Mesendoderm (in vitro differentiated cells): ENCODE results near the gene GET4.

ENCODE experiments used
- DNase-seq: peaks from one replicate; pipeline ENCODE4 v3.0.0; 2013
- H2AK5ac ChIP-seq: 2 replicates; pipeline ENCODE4 v1.6.1; 2013; ENCODE audit warnings: low read length, inconsistent platforms
- H2BK120ac ChIP-seq: 2 replicates; pipeline ENCODE4 v1.6.1; 2013; ENCODE audit warnings: low read depth, mild to moderate bottlenecking, low read length, moderate library complexity, mixed read lengths
- H2BK15ac ChIP-seq: replicated peaks from 2 replicates; pipeline ENCODE4 v1.6.1; 2013; ENCODE audit warnings: low read depth, mild to moderate bottlenecking, moderate library complexity
- H2BK5ac ChIP-seq: 2 replicates; pipeline ENCODE4 v1.6.1; 2013; ENCODE audit warnings: low read length, inconsistent platforms
- H3K18ac ChIP-seq: 2 replicates; pipeline ENCODE4 v1.6.1; 2013; ENCODE audit warnings: mild to moderate bottlenecking, low read length, mixed read lengths
- H3K23ac ChIP-seq: one replicate; pipeline ENCODE4 v1.6.1; 2013; ENCODE audit warnings: low read length
- H3K27ac ChIP-seq: 2 replicates; pipeline ENCODE4 v1.5.1; 2013; ENCODE audit warnings: low read depth, mild to moderate bottlenecking, inconsistent platforms, low read length, moderate library complexity
- H3K27me3 ChIP-seq: 2 replicates; pipeline ENCODE4 v1.6.1; 2013; ENCODE audit warnings: low read length, control low read depth, mild to moderate bottlenecking, inconsistent platforms; ENCODE audit not compliant: insufficient read depth, poor library complexity
- H3K36me3 ChIP-seq: 2 replicates; pipeline ENCODE4 v1.6.1; 2013; ENCODE audit warnings: low read length, inconsistent platforms; ENCODE audit not compliant: control insufficient read depth, insufficient read depth
- H3K4ac ChIP-seq: one replicate; pipeline ENCODE4 v1.6.1; 2013; ENCODE audit warnings: low read depth, mild to moderate bottlenecking, low read length, moderate library complexity
- H3K4me1 ChIP-seq: 2 replicates; pipeline ENCODE4 v1.6.1; 2013; ENCODE audit warnings: low read depth, low read length, inconsistent platforms; ENCODE audit not compliant: control insufficient read depth
- H3K4me2 ChIP-seq: 2 replicates; pipeline ENCODE4 v1.6.1; 2013; ENCODE audit warnings: low read length
- H3K4me3 ChIP-seq: 2 replicates; pipeline ENCODE4 v1.5.1; 2013; ENCODE audit warnings: mild to moderate bottlenecking, low read length
- H3K56ac ChIP-seq: one replicate; pipeline ENCODE4 v1.6.1; 2013; ENCODE audit warnings: low read length
- H3K79me1 ChIP-seq: 2 replicates; pipeline ENCODE4 v1.6.1; 2013; ENCODE audit warnings: low read length, inconsistent platforms
- H3K79me2 ChIP-seq: 2 replicates; pipeline ENCODE4 v1.6.1; 2013; ENCODE audit warnings: mild to moderate bottlenecking, low read length; ENCODE audit not compliant: control insufficient read depth, insufficient read depth
- H3K9ac ChIP-seq: 2 replicates; pipeline ENCODE4 v1.6.1; 2013; ENCODE audit warnings: low read length, inconsistent platforms
- H4K5ac ChIP-seq: one replicate; pipeline ENCODE4 v1.6.1; 2013; ENCODE audit warnings: low read length
- H4K8ac ChIP-seq: one replicate; pipeline ENCODE4 v1.6.1; 2013; ENCODE audit warnings: low read depth, mild to moderate bottlenecking, control low read depth, low read length, moderate library complexity
- WGBS: extraction: QIAGEN DNeasy Blood & Tissue Kit; methylation state at CpG from one replicate; pipeline ENCODE4 v1.1.7; 2013; ENCODE audit warnings: low lambda C conversion rate, missing lambda C conversion rate; ENCODE audit not compliant: insufficient coverage; ENCODE audit errors: extremely low coverage; 5-methylcytosine and 5-hydroxymethylcytosine counted together

Gene GET4

DNA sequence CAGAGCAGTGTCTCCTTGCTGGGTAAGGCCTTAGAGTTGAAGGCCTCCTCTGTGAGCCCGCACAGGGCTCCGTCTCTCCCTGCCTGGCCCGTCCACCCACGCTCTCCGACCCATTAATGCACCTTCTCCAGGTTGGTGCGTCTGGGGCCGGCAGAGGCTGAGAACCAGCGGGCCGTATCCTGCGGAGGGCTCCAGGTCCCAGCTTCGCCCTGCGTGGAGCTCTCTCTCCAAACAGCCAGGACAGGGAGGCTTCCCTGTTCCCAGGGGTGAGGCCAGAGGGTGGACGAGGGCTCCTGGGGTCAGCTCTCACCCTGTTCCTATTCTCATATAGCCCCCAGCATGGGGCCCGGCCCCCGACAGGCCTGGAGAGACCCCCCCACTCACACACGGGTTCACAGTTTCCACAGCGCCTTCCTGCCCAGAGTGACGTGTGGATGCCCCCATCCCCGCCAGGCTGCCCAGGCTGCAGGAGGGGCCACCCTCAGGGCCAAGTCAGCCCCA lies 34.6 kb downstream of the GET4 start:
- Histone ChIP-seq H3K4me3 (no peak overlapping the region), H3K56ac (no peak overlapping the region), H2AK5ac (no peak overlapping the region), H3K23ac (no peak overlapping the region), H3K4ac (no peak overlapping the region), H4K5ac (no peak overlapping the region), H3K79me1 (no peaks in the 10 kb centered on the region), H3K27ac (no peak overlapping the region), H3K36me3 (no peaks in the 10 kb centered on the region), H3K27me3 (no peaks in the 10 kb centered on the region), H3K4me1 (no peaks in the 10 kb centered on the region), H3K18ac (no peak overlapping the region), H2BK5ac (no peak overlapping the region), H4K8ac (no peak overlapping the region), H2BK120ac (no peak overlapping the region), H3K4me2 (no peak overlapping the region), H3K9ac (no peak overlapping the region), H3K79me2 (no peaks in the 10 kb centered on the region), H2BK15ac (no peak overlapping the region)
- WGBS, result no CpG with 5 or more reads among the region's 19 CpGs
- DNase-seq, result no peak

DNA sequence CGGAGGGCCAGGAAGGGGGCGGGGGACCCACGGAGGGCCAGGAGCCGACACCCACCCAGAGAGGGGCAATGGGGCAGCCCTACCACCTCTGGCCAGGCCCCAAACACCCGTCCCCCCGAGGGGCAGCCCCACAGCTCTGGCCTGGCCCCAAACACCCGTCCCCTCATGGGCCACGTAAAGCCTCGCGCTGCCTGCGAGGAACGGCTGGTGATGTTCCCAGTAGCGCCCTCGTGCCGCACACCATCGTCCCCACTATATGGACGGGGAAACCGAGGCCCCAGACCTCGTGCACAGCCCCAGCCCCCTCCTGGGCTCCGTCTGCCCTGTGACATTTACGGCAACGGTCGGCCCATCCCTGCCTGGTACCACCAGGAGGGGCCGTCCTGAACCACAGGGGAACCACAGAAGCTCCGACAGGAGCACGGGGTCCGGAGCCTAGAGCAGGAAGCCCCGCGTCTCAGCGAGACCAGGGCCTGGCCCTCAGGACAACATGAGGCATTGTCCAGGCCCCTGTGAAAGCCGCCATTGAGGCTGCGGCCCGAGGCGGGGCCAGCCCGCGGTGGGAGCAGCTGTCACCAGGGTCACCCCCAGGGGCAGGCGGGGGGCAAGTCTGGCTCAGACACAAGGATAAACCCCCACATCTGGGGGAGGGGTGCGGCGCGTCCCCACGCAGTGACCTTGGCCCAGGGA lies 35.6 kb downstream of the GET4 start:
- Histone ChIP-seq H2BK120ac (no peak overlapping the region), H3K4me3 (no peak overlapping the region), H3K79me1 (no peaks in the 10 kb centered on the region), H3K4me2 (no peak overlapping the region), H3K56ac (no peak overlapping the region), H3K4me1 (no peaks in the 10 kb centered on the region), H3K23ac (no peak overlapping the region), H2BK15ac (no peak overlapping the region), H2BK5ac (no peak overlapping the region), H3K9ac (no peak overlapping the region), H3K27me3 (no peaks in the 10 kb centered on the region), H4K8ac (no peak overlapping the region), H3K27ac (no peak overlapping the region), H2AK5ac (no peak overlapping the region), H3K36me3 (no peaks in the 10 kb centered on the region), H4K5ac (no peak overlapping the region), H3K18ac (no peak overlapping the region), H3K79me2 (no peaks in the 10 kb centered on the region), H3K4ac (no peak overlapping the region)
- DNase-seq, result no peak
- WGBS, result no CpG with 5 or more reads among the region's 41 CpGs

DNA sequence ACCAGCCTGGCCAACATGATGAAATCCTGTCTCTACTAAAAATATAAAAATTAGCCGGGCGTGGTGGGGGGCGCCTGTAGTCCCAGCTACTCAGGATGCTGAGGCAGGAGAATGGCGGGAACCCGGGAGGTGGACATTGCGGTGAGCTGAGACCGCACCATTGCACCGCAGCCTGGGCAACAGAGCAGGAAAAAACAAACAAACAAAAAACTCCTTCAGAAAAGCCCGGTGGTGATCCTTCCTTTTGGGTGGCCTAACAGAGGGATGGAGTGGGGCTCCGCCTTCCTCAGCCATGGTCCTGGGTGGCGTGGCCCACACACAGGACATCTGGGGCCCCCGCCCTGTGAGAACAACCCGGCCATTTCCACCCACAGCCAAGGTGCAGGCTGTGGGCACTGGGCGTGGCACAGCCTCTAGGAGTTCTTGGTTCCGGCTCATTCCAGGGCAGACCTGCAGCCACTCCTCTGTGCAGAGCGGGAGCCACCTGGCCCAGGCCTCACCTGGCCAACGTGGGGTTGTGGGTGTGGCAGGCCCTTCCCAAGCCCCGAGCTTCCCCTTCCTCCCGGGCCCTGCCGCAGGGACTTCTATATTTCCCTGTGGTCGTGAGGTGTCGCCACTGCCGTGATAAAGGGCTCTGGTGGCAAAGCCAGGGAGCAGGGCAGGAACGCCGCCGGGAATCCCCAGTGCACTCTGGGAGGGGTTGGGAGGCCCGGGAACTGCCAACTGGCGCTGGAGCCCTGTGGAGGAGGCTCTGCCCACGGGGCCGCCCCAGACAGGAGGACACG lies 37.6 kb downstream of the GET4 start:
- no peak overlapping the region for H3K4me3 ChIP-seq
- no peak overlapping the region for H3K23ac ChIP-seq
- H2BK120ac ChIP-seq, result no peak overlapping the region
- no peak overlapping the region for H3K18ac ChIP-seq
- H3K79me2 ChIP-seq, result no peaks in the 10 kb centered on the region
- no peak overlapping the region for H3K56ac ChIP-seq
- H2BK5ac ChIP-seq, result no peak overlapping the region
- H2AK5ac ChIP-seq, result no peak overlapping the region
- no peaks in the 10 kb centered on the region for H3K79me1 ChIP-seq
- WGBS, result no CpG with 5 or more reads among the region's 31 CpGs
- no peak overlapping the region for H3K9ac ChIP-seq
- H3K4ac ChIP-seq, result no peak overlapping the region
- H4K8ac ChIP-seq, result no peak overlapping the region
- H3K4me1 ChIP-seq, result no peaks in the 10 kb centered on the region
- H3K27me3 ChIP-seq, result no peaks in the 10 kb centered on the region
- DNase-seq, result no peak
- no peak overlapping the region for H3K27ac ChIP-seq
- no peak overlapping the region for H3K4me2 ChIP-seq
- H2BK15ac ChIP-seq, result no peak overlapping the region
- no peaks in the 10 kb centered on the region for H3K36me3 ChIP-seq
- no peak overlapping the region for H4K5ac ChIP-seq

DNA sequence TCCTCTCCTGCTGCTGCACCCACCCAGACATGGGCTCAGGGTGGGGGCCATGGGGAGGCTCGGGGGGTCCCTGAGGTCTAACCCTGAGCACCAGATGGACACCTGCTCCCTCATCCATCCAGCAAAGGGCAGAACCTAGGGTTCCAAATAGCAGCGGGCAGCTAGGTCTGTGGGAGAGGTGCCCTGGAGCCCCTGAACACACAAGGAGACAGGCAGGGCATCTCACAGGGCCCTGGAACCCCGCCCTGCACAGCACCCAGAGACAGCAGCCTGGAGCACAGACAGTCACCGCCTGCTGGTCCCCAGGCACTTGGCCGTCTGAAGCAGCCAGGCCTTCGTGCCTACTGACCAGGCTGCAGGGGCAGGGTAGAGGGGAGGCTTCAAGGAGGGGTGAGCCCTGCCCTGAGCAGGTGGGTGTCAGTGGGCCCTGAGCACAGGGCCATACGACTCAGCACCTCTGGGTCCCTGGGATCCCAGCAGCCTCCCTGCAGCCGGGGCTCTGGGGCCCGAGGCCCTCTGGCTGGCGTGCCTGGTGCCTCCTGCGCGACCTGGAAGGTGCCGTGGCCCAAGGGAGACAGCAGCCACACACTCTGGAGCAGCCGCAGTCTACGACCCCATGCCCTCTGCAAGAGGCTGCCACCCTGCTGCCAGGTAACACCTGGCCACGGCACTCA lies 38.3 kb downstream of the GET4 start:
- no peaks in the 10 kb centered on the region for H3K79me1 ChIP-seq
- no peak overlapping the region for H3K9ac ChIP-seq
- no peak overlapping the region for H4K5ac ChIP-seq
- H4K8ac ChIP-seq, result no peak overlapping the region
- H3K4me3 ChIP-seq, result no peak overlapping the region
- H3K79me2 ChIP-seq, result no peaks in the 10 kb centered on the region
- H2BK120ac ChIP-seq, result no peak overlapping the region
- no peak overlapping the region for H3K23ac ChIP-seq
- H3K4ac ChIP-seq, result no peak overlapping the region
- H2AK5ac ChIP-seq, result no peak overlapping the region
- H3K27ac ChIP-seq, result no peak overlapping the region
- no peak for DNase-seq
- H3K4me2 ChIP-seq, result no peak overlapping the region
- H3K56ac ChIP-seq, result no peak overlapping the region
- no peaks in the 10 kb centered on the region for H3K4me1 ChIP-seq
- H2BK5ac ChIP-seq, result no peak overlapping the region
- no peaks in the 10 kb centered on the region for H3K36me3 ChIP-seq
- H2BK15ac ChIP-seq, result no peak overlapping the region
- no CpG with 5 or more reads among the region's 16 CpGs for WGBS
- H3K18ac ChIP-seq, result no peak overlapping the region
- H3K27me3 ChIP-seq, result no peaks in the 10 kb centered on the region

DNA sequence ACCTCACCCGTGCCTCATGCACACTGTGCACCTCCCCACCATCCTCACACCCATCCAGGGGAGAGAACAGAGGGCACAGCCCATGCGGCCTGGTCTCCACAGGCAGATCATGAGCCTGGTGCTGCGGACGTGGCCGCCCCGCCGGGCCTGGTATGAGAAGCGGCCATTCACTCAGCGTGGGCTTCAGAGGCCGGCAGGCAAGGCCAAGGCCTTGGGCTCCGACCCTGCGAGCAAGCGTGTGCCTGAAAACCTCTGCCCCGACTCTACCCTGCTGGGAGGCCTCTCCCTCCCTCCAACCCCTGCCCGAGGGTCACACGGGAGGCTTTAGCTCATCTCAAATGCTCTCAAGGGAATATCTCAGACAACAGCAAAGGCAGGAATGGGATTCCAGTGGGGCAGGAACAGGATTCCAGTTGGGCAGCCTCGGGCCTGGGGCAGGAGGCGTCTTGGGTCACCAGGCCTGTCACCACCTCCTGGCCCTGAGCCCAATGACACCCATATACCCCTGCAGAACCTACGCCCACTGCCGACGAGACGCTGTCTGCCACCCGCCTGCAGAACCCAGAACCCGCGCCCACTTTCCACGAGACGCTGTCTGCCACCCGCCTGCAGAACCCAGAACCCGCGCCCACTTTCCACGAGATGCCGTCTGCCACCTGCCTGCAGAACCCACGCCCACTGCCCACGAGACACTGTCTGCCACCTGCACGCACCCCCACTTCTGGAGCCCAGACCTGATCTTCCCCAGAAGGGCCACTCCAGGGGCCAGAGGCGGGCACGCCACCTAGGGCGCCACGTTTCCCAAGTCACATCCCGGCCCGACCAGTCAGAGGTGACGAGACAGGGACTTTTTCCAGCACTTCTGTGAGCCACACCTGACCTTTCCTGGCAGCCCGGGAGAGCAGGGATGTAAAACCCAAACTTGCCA lies 39.2 kb downstream of the GET4 start:
- Histone ChIP-seq H3K23ac (no peak overlapping the region), H2BK5ac (no peak overlapping the region), H3K79me2 (no peaks in the 10 kb centered on the region), H3K4me1 (no peaks in the 10 kb centered on the region), H3K56ac (no peak overlapping the region), H3K4me3 (no peak overlapping the region), H3K79me1 (no peaks in the 10 kb centered on the region), H2BK15ac (no peak overlapping the region), H2AK5ac (no peak overlapping the region), H3K4me2 (no peak overlapping the region), H3K18ac (no peak overlapping the region), H3K27ac (no peak overlapping the region), H3K4ac (no peak overlapping the region), H4K8ac (no peak overlapping the region), H3K9ac (no peak overlapping the region), H3K36me3 (no peaks in the 10 kb centered on the region), H4K5ac (no peak overlapping the region), H3K27me3 (no peaks in the 10 kb centered on the region), H2BK120ac (no peak overlapping the region)
- WGBS, result no CpG with 5 or more reads among the region's 43 CpGs
- no peak for DNase-seq
